ENCODE measurements around the gene SH3GL2.

DNA sequence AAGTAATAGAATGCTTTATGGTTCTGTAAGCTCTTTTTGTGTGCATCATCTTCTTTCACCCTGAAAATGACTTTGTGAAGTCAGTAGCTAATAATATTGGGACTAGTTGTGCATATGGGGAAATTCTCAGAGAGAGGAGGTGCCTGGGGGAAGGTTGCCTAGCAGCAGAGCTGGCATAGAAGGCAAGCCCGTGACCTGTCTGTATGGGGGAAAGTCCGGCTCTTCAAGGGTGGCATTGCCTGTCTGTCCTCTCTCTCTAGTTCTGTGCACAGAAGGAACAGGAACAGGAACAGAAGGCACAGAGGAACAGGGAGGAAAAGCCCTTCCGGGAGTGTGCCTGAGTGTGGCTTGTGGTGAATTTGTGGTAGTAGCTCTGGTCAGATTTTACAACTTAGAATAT, 33.1 kb downstream of the SH3GL2 start:
- TF ChIP-seq, protein P1, sequence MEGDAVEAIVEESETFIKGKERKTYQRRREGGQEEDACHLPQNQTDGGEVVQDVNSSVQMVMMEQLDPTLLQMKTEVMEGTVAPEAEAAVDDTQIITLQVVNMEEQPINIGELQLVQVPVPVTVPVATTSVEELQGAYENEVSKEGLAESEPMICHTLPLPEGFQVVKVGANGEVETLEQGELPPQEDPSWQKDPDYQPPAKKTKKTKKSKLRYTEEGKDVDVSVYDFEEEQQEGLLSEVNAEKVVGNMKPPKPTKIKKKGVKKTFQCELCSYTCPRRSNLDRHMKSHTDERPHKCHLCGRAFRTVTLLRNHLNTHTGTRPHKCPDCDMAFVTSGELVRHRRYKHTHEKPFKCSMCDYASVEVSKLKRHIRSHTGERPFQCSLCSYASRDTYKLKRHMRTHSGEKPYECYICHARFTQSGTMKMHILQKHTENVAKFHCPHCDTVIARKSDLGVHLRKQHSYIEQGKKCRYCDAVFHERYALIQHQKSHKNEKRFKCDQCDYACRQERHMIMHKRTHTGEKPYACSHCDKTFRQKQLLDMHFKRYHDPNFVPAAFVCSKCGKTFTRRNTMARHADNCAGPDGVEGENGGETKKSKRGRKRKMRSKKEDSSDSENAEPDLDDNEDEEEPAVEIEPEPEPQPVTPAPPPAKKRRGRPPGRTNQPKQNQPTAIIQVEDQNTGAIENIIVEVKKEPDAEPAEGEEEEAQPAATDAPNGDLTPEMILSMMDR (IDR thresholded peaks at IDR 0.05; ENCODE audit: extremely low read depth in 1 of 2, insufficient read depth in 1 of 2, low read depth in 1 of 2, low read length in 2 of 2): no peak
- TF ChIP-seq JUN (IDR thresholded peaks at IDR 0.05; ENCODE audit: borderline replicate concordance, insufficient read depth, insufficient read length, low read depth): no peak
